HG02943 (cell line): ENCODE results near the gene CHST15.

Source experiments
- ATAC-seq: cut with Tn5 transposase; IDR thresholded peaks from one replicate; pipeline ENCODE4 v1.9.1; 2021; ENCODE audit warnings: mild to moderate bottlenecking, low read depth, moderate library complexity; ENCODE audit not compliant: unreplicated experiment

CHST15 gene

DNA sequence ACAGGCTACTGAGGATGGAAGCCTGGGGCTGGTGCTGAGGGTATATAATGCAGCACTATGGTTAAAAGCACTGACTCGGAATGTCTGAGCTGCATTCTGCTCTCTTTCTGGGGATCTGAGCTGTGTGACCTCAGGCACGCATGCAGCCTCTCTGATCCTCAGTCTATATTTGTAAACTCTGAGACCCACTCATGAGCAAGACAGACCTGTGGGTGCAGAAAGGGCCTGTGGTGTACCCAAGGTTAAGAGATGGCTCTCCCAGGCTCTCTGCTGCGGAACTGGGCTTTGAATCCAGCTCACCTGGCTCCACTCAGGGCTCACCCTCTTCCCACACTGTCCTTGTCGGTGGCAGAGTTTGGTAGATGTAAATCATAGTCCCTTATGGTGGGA is 89.9 kb downstream of the CHST15 start:
- no peak for ATAC-seq

- no peak for ATAC-seq
Measured at GRCh38 chr10:124003070-124003419, 90.4 kb downstream of the CHST15 start.

- no peak for ATAC-seq
Measured at GRCh38 chr10:124002391-124003069, 90.9 kb downstream of the CHST15 start.

- no peak for ATAC-seq
Measured at GRCh38 chr10:124001391-124002148, 91.8 kb downstream of the CHST15 start.

DNA sequence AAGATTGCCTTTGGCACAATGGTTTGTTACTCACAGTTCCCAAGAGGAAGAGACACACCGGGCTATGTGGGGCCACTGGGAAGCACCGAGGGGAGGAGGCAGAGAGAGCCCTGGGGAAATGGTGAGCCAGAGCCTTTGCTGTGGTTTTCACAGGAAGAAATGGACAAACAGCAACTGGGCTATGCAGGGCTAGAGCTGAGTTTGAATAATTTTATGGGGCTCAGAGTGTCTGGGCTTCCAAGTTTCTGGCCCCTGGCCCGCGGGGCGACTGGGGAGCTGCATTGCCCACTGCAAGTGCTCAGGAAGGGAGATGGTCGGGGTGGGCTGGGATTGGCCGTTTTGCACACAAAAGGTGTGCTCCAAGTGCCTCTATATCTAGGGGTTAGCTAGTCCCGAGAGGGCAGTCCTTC is 92.6 kb downstream of the CHST15 start:
- no peak for ATAC-seq

- no peak for ATAC-seq
Measured at GRCh38 chr10:123999956-124000615, 93.3 kb downstream of the CHST15 start.

GRCh38 chr10:123999261-123999660 is 94.1 kb downstream of the CHST15 start:
- ATAC-seq: no peak

GRCh38 chr10:123998197-123999141 is 94.9 kb downstream of the CHST15 start:
- no peak for ATAC-seq

GRCh38 chr10:123997486-123998196 is 95.8 kb downstream of the CHST15 start:
- ATAC-seq: no peak

GRCh38 chr10:123997013-123997412 is 96.4 kb downstream of the CHST15 start:
- ATAC-seq: no peak

DNA sequence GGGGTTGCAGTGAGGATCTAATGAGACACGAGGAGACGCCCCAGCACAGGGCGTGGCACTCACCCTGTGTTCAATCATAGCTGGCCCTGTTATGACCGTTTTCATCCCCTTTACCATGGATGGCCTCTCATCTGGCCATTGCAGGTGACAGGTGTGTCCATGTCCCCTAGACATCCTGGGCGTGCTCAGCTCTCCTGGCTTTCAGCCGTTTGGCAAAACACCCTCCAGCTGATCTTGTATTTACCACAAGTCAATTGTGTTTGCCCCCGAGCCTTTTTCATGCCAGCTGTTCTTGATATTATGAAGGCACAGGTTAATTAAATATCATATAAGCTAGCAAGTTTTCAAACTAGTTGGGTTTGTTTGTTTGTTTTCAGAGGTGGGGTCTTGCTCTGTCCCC is 97.1 kb downstream of the CHST15 start:
- ATAC-seq: no peak

GRCh38 chr10:123995461-123996131 is 97.8 kb downstream of the CHST15 start:
- ATAC-seq: no peak

- no peak for ATAC-seq
Measured at GRCh38 chr10:123995082-123995460, 98.3 kb downstream of the CHST15 start.

GRCh38 chr10:123994417-123995081 is 98.8 kb downstream of the CHST15 start:
- no peak for ATAC-seq

DNA sequence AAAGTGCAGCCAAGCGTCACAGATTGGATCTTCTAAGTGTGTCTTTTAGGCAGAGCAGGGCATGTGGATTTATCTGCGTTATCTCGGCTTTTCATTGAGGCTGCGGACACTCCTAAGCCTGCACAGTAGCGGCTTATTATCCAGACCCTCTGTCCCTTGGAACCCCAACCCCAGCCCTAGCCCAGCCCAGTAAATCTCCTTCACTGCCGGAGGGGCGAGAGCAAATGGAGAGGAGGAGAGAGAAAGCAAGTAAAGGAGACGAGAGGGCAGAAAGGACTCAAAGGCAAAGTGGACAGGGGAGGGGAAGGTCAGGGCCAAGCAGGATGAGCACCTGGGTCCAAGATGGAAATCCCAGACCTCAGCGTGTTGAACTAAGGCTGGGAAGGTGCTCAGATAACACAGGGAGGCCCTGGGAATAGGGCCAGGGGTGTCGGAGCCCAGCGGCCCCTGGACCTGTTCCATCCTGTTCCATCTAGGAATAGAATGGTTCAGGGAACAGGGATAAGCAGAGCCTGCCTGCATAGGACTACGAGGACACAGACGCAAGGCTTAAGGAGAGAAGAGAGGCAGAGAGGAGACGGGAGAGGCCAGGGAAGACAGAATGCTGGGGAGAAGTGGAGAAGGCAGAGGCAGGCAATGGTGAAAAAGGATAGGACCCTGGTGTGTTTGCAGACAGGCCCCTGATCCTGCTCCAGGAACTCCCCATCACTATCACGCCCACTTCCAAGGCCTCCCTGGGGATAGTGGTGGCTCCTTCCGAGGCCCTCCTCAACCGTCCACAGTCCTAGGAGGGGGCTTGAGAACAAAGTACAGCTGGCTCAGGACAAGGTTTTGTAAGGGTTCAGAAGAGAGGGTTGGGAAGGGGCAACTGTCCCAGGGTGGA is 99.6 kb downstream of the CHST15 start:
- no peak for ATAC-seq

GRCh38 chr10:123991611-123992570 is 101.5 kb downstream of the CHST15 start:
- no peak for ATAC-seq

DNA sequence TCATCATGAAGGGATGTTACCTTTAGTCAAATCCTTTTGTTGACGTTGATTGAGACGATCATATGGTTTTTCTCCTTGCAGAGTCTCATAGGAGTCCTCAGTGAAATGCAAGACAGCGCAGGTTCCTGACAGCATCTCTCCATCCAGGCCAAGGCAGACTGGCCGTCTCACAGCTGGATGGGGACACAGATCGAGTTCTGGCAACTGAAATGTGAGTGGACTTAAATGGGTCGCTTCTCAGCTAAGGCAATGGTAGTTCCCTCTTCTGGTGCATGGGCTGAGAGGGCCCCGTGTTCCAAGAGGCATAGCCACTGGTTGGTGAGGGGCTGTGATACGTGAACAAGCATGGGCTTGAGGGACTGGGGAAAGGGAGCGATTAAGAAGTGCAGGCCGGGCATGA is 102.5 kb downstream of the CHST15 start:
- ATAC-seq: no peak
